OCI-M2 (cell line): Measurements from ENCODE around the gene STAMBPL1.
"Not testable (repeated sequence)": the region's sequence is repeated elsewhere in the genome, so short reads cannot be mapped to it uniquely, and the experiment has no call there.

Experiments used
- DNase-seq: peaks from one replicate; lab custom pipeline; 2025; ENCODE audit not compliant: unreplicated experiment; lab: John Stamatoyannopoulos, UW

Gene STAMBPL1

GRCh38 chr10:88854684-88855083, 25.4 kb upstream of the STAMBPL1 start:
- no peak for DNase-seq

GRCh38 chr10:88857831-88858230, 22.2 kb upstream of the STAMBPL1 start:
- DNase-seq: no peak

GRCh38 chr10:88858491-88858890, 21.6 kb upstream of the STAMBPL1 start:
- no peak for DNase-seq

GRCh38 chr10:88861036-88861435, 19.0 kb upstream of the STAMBPL1 start:
- DNase-seq: no peak

- no peak for DNase-seq
These were observed 14.7 kb upstream of the STAMBPL1 start for GRCh38 chr10:88865281-88865876.

- DNase-seq: no peak
These were observed 13.6 kb upstream of the STAMBPL1 start for GRCh38 chr10:88866454-88866853.

GRCh38 chr10:88870089-88870488, 10.0 kb upstream of the STAMBPL1 start:
- no peak for DNase-seq

GRCh38 chr10:88873757-88874156, 6.3 kb upstream of the STAMBPL1 start:
- DNase-seq: no peak

- no peak for DNase-seq
These were observed 5.8 kb upstream of the STAMBPL1 start for GRCh38 chr10:88874281-88874680.

GRCh38 chr10:88875081-88875480, 5.0 kb upstream of the STAMBPL1 start:
- DNase-seq: no peak

- no peak for DNase-seq
These were observed 2.7 kb upstream of the STAMBPL1 start for GRCh38 chr10:88877298-88877697.

GRCh38 chr10:88880282-88881076, 434 bp downstream of the STAMBPL1 start:
- DNase-seq: no peak

- no peak for DNase-seq
These were observed 1.3 kb downstream of the STAMBPL1 start for GRCh38 chr10:88881320-88881719.

- DNase-seq: no peak
These were observed 2.0 kb downstream of the STAMBPL1 start for GRCh38 chr10:88881922-88882645.

GRCh38 chr10:88882646-88883447, 2.8 kb downstream of the STAMBPL1 start:
- DNase-seq: not testable (repeated sequence)

GRCh38 chr10:88883448-88883809, 3.4 kb downstream of the STAMBPL1 start:
- DNase-seq: no peak

GRCh38 chr10:88886557-88886956, 6.5 kb downstream of the STAMBPL1 start:
- DNase-seq: no peak

- no peak for DNase-seq
These were observed 8.9 kb downstream of the STAMBPL1 start for GRCh38 chr10:88888810-88889445.

GRCh38 chr10:88889559-88890337, 9.7 kb downstream of the STAMBPL1 start:
- no peak for DNase-seq
